Suppressor macrophage (primary cell): ENCODE results near the gene DBN1.
"Not testable (repeated sequence)": the region's sequence is repeated elsewhere in the genome, so short reads cannot be mapped to it uniquely, and the experiment has no call there.

Source experiments
- DNase-seq, 4 experiments: peaks; one replicate each; pipeline ENCODE4 v3.0.0-alpha.2; 2020 to 2022

DBN1 gene

GRCh38 chr5:177429248-177430040, 44.0 kb downstream of the DBN1 start:
- DNase-seq = peak; percentile 92 to 98 (median 96)

DNA sequence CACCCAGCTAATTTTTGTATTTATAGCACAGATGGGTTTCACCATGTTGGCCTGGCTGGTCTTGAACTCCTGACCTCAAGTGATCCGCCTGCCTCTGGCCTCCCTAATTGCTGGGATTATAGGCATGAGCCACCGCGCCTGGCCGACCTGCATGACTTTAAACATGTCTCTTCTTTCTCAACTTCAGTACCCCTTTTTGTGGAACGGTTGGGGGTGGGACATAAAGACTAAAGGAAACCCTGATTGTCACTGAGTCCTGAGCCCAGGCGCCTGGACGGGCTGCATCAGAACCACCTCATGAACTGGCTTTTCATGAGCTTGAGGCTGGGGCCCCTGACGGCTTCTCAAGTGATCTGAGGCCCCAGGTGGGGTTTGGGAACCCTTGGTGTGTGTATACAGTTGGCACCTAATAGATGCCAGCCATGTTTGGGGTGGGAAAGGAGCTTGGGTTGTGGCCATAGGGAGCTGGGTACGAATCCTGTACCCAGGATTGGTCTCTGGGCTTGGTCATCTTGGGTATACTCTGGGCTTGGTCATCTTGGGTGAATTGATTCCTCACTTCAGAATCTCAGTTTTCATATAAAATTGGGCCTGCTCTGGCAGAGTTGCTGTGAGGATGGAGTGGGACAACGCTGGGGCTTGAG, 44.7 kb downstream of the DBN1 start:
- peak; percentile 34 to 62 (median 51) for DNase-seq

GRCh38 chr5:177427919-177428573, 45.4 kb downstream of the DBN1 start:
- DNase-seq = peak in 3 of 4 experiments; percentile 58 to 67 (median 61)

GRCh38 chr5:177427211-177427822, 46.1 kb downstream of the DBN1 start:
- DNase-seq = peak; percentile 38 to 45 (median 40)

- peak; percentile 53 to 75 (median 62) for DNase-seq
These were observed 46.7 kb downstream of the DBN1 start, which contains the start of gene GRK6 for GRCh38 chr5:177426566-177427210. Gene GRK6, plus strand, starts transcription at chr5:177426676. Its CDS starts 170 bp downstream, at chr5:177426846.

DNA sequence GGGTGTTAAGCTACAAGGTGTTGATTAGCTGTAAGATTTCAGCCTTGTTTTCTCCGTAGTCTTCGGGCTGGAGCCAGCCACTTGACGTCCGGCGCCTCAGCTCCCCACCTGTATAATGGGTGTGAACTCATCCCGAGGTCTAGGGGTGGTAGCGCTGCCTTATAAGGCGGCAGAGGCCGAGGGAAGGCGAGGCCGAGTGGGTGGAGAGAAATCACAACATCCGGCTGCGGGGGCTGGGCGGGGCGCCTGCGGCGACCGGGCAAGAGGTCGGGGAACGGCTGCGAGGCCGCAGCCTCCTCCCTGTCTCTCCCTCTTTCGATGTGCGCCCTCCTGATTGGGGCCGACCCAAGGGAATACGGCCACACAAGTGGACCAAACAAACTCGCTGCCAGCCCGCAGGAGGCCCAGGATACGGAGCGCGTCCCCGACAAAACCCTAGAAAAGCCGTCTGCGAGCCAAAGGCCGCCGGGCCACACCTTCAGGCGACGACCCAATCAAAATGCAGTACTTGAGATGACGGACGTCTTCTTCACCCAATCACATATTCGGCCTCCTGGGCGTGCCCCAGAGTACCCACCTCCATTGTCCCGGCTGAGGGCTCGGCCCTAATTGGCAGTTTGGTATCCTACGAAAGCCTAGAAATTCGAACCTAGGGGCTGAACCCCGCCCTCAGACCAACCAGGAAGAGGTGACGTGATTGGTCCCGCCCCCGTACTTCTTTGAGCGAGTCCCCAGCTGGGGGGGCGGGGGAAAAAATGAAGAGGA, 47.5 kb downstream of the DBN1 start:
- DNase-seq = peak; percentile 100

GRCh38 chr5:177425196-177425800, 48.1 kb downstream of the DBN1 start:
- DNase-seq = no peak

DNA sequence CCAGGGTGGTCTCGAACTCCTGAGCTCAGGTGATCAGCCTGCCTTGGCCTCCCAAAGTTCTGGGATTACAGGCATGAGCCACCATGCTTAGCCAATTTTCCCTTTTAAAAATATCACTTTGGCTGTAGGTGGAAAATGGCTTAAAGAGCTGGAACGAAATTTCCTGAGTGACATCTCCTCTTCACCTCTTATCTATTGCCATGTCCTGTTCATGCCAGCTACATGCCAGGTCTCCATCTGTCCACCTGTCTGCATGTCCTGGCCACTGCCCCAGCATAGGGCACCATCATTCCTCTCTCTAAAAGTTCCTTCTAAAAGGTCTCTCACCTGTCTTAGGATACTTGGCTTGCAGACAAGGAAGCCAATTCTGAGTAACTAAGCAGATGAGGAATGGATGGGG, 49.8 kb downstream of the DBN1 start:
- no peak for DNase-seq

GRCh38 chr5:177421062-177421798, 52.2 kb downstream of the DBN1 start:
- DNase-seq = peak in 1 of 4 experiments; percentile 35

GRCh38 chr5:177420472-177420871, 53.0 kb downstream of the DBN1 start:
- not testable (repeated sequence) for DNase-seq

DNA sequence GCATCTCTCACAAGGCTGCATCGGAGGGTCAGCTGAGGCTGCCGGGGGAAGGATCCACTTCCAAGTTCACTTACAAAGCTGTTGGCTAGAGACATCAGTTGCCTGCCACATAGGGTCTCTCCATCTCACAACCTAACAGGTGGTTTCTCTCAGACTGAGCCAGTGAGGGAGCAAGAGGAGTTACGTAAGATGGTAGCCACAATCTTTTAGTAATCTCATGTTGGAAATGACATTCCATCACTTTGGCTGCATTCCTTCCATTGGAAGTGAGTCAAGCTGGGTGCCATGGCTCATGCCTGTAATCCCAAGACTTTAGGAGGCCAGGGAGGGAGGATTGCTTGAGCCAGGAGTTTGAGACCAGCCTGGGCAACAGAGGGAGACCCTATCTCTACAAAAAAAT, 54.4 kb downstream of the DBN1 start:
- no peak for DNase-seq

DNA sequence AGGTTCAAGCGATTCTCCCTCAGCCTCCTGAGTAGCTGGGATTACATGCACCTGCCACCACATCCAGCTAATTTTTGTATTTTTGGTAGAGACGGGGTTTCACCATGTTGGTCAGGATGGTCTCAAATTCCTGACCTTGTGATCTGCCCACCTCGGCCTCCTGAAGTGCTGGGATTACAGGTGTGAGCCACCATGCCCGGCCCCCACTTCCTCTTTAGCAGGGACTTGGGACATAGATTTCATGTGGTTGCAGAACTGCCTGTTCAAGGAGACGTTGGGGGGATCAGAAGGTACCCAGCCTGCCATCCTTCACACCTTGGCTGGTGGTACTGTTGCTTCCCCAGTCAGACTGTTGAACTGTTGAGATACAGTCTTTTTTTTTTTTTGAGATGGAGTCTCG, 56.4 kb downstream of the DBN1 start:
- not testable (repeated sequence) for DNase-seq

GRCh38 chr5:177414481-177414880, 59.0 kb downstream of the DBN1 start:
- DNase-seq = no peak

GRCh38 chr5:177412603-177413233, 60.7 kb downstream of the DBN1 start:
- DNase-seq = no peak

- no peak for DNase-seq
These were observed 62.9 kb downstream of the DBN1 start for GRCh38 chr5:177410575-177410974.

DNA sequence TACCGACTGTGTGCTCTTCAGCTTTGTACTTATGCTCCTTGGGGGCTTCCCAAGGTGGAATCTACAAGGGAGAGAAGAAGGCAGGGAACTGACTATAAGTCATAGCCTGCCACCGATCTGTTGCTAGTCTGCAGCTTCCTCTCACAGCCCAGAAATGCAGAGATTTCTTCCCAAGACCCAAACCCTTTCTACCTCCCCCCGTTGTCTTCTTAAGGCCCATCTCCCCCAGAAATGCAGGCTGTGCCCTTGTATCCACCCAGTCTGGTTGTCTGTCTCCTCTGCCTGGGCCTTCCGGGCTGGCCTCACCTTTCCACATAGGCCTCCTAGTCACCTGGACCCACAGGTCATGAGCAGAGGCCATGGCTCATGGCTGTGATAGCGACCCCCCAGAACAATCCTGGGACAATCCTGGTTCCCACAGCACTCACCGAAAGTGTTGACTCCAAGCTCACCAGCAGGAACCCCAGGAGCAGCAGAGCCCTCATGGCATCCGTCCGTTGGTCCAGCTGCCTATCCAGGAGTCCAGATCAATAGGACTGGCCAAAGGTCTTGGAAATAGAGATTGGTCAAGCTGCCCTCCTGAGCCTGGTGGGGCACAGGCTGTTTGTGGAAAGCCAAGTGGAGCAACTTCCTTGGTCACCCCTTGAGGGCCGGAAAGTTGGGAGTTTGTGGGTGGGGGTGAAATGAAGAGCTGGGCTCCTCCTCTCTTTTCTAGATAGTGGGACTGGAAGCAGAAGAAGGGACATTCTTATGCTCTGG, 64.2 kb downstream of the DBN1 start, which contains the start of gene F12:
F12 (minus strand) TSS at position 522 of the 759 bp plus-strand sequence; CDS start at position 485, 37 bp downstream.
- DNase-seq = no peak
